Measurements from ENCODE around the gene KCNE5. TPM values are rescaled to one million over a fixed set of nuclear protein-coding genes. Genes with fewer than 3 reads are reported as not detected.
"Not testable (repeated sequence)": the region's sequence is repeated elsewhere in the genome, so short reads cannot be mapped to it uniquely, and the experiment has no call there.

KCNE5 gene
- total RNA-seq = not detected
- long read RNA-seq = 0 reads

- ATAC-seq (no peak), DNase-seq (peak; percentile 27)
- intact Hi-C loops (cut with micrococcal nuclease) = no loop called here
Observed at GRCh38 chrX:109624641-109625616, at the start of gene KCNE5. Gene KCNE5 (minus strand): TSS chrX:109625172. CDS start chrX:109625020, 152 bp downstream.

GRCh38 chrX:109672239-109672638, 47.3 kb upstream of the KCNE5 start:
- DNase-seq (no peak), ATAC-seq (peak; percentile 91)
- intact Hi-C loops (cut with micrococcal nuclease) = no loop called here

GRCh38 chrX:109671170-109671569, 46.2 kb upstream of the KCNE5 start:
- DNase-seq; intact Hi-C loops (cut with micrococcal nuclease); ATAC-seq: not testable (repeated sequence)

GRCh38 chrX:109667986-109668385, 43.0 kb upstream of the KCNE5 start:
- DNase-seq (no peak), ATAC-seq (no peak)
- intact Hi-C loops (cut with micrococcal nuclease) = no loop called here

- ATAC-seq (no peak), DNase-seq (no peak)
- intact Hi-C loops (cut with micrococcal nuclease) = no loop called here
Observed at GRCh38 chrX:109660435-109661143, 35.6 kb upstream of the KCNE5 start.

GRCh38 chrX:109658391-109658790, 33.4 kb upstream of the KCNE5 start:
- no peak for ATAC-seq
- intact Hi-C loops (cut with micrococcal nuclease) = no loop called here
- no peak for DNase-seq

GRCh38 chrX:109657364-109657763, 32.4 kb upstream of the KCNE5 start:
- ATAC-seq; DNase-seq; intact Hi-C loops (cut with micrococcal nuclease): not testable (repeated sequence)

GRCh38 chrX:109656774-109657173, 31.8 kb upstream of the KCNE5 start:
- intact Hi-C loops (cut with micrococcal nuclease) = no loop called here
- no peak for DNase-seq
- ATAC-seq = no peak

- DNase-seq (no peak), ATAC-seq (no peak)
- intact Hi-C loops (cut with micrococcal nuclease) = no loop called here
Observed at GRCh38 chrX:109655502-109656201, 30.7 kb upstream of the KCNE5 start.

GRCh38 chrX:109654516-109655109, 29.6 kb upstream of the KCNE5 start:
- ATAC-seq = no peak
- no peak for DNase-seq
- intact Hi-C loops (cut with micrococcal nuclease) = no loop called here

- intact Hi-C loops (cut with micrococcal nuclease); DNase-seq; ATAC-seq: not testable (repeated sequence)
Observed at GRCh38 chrX:109644671-109645070, 19.7 kb upstream of the KCNE5 start.

- no peak for ATAC-seq
- DNase-seq = no peak
- intact Hi-C loops (cut with micrococcal nuclease) = no loop called here
Observed at GRCh38 chrX:109643687-109644086, 18.7 kb upstream of the KCNE5 start.

- intact Hi-C loops (cut with micrococcal nuclease) = no loop called here
- ATAC-seq (no peak), DNase-seq (no peak)
Observed at GRCh38 chrX:109638158-109638557, 13.2 kb upstream of the KCNE5 start.

GRCh38 chrX:109637477-109637876, 12.5 kb upstream of the KCNE5 start:
- intact Hi-C loops (cut with micrococcal nuclease); DNase-seq; ATAC-seq: not testable (repeated sequence)

GRCh38 chrX:109635146-109635545, 10.2 kb upstream of the KCNE5 start:
- ATAC-seq (no peak), DNase-seq (no peak)
- intact Hi-C loops (cut with micrococcal nuclease) = no loop called here

- ATAC-seq (no peak), DNase-seq (no peak)
- intact Hi-C loops (cut with micrococcal nuclease) = loop anchor here (5.0 kb wide), 1 partner anchor 146 kb away; no protein-coding TSS in a partner anchor
Observed at GRCh38 chrX:109632906-109633504, 8.0 kb upstream of the KCNE5 start.

- DNase-seq (no peak), ATAC-seq (no peak)
- intact Hi-C loops (cut with micrococcal nuclease) = no loop called here
Observed at GRCh38 chrX:109629310-109629709, 4.3 kb upstream of the KCNE5 start.

GRCh38 chrX:109626637-109627036, 1.7 kb upstream of the KCNE5 start:
- ATAC-seq = peak; percentile 68
- intact Hi-C loops (cut with micrococcal nuclease) = no loop called here
- no peak for DNase-seq

- intact Hi-C loops (cut with micrococcal nuclease) = no loop called here
- DNase-seq = peak; percentile 44
- peak; percentile 74 for ATAC-seq
Observed at GRCh38 chrX:109623997-109624396, 975 bp downstream of the KCNE5 start.
